T-helper 1 cell treated with Interleukin-12 subunit alpha and Interleukin-12 subunit beta and Interleukin-4 antibody, amounts not matched to agents 30 ng/mL and 1 ng/mL, for 36 hours (primary cell): ENCODE measurements around the gene GRHPR. TPM values are rescaled to one million over a fixed set of nuclear protein-coding genes. Genes with fewer than 3 reads are reported as not detected.
"Not testable (repeated sequence)": the region's sequence is repeated elsewhere in the genome, so short reads cannot be mapped to it uniquely, and the experiment has no call there.

Experiments used
- intact Hi-C: fragments of 100-400 bp; cut with micrococcal nuclease; formaldehyde crosslinking; loops from one replicate; pipeline ENCODE4 v1.15.1; 2024
- total RNA-seq: library from RNA; stranded (reverse); gene quantifications from 2 replicates; pipeline ENCODE4 v1.2.3, GENCODE V29; 2022

The GRHPR gene
- total RNA-seq, 1 donor from 2014 or later: 53.9 TPM

DNA sequence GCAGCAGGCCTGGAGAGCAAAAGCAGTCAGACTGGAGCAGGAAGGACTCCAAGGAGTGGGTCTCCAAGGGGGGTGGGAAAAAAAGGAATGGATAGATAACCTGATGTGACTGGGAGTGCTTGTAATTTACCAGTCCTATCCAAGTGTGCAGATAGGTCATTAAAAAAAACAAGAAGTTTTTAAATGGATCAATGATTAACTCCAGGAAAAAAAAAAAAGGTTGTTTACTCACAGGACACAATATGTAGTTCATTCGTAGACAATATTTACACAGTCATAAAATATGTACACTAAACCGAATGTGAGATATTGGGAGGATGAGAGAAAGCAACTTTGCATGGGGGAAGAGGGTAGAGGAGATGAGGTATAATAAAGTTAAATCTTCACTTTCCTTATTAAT lies 22.4 kb downstream of the GRHPR start:
- intact Hi-C loops: no loop called here

DNA sequence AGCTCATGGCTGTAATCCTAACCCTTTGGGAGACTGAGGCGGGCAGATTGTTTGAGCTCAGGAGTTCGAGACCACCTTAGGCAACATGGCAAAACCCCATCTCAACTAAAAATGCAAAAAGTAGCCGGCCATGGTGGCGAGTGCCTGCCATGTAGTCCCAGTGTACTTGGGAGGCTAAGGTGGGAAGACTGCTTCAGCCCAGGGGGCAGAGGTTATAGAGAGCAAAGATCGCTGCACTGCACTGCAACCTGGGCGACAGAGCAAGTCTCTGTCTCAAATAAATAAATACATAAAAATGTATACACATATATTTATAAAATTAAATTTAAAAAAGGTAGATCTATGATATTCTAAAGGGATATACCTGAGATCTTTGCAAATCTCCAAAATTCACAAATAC lies 23.3 kb downstream of the GRHPR start:
- intact Hi-C loops: no loop called here

DNA sequence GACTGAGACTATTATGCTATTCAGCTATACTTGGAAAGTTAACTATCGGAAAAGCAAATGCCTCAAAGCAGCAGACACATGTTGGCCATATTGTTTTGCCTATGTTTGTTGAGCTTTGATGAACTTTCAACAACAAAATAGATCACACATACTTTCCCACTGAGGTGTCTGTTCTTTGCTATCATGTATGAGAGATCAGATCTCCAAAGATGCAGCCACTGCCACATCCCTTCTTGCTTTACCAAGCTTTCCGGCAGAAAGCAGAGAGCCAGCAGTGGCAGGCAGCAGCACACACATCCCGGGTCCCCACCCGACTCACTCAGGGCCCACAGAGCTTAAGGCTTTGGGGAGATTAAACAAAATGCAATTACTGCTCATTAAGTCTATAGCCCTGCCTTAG lies 23.9 kb downstream of the GRHPR start:
- intact Hi-C loops: no loop called here

DNA sequence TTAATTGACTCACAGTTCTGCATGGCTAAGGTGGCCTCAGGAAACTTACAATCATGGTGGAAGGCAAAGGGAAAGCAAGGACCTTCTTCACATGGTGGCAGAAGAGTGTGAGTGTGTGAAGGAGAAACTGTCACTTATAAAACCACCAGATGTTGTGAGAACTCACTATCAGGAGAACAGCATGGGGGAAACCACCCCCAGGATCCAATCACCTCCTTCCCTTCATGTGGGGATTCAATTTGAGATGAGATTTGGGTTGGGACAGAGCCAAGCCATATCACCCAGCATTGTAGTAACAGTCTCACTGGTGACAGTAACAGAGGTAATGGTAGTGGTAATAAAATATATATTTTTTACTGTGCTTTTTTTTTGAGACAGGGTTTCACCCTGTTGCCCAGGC lies 24.6 kb downstream of the GRHPR start:
- intact Hi-C loops: no loop called here

GRCh38 chr9:37449862-37450632 lies 27.6 kb downstream of the GRHPR start:
- intact Hi-C loops: no loop called here

DNA sequence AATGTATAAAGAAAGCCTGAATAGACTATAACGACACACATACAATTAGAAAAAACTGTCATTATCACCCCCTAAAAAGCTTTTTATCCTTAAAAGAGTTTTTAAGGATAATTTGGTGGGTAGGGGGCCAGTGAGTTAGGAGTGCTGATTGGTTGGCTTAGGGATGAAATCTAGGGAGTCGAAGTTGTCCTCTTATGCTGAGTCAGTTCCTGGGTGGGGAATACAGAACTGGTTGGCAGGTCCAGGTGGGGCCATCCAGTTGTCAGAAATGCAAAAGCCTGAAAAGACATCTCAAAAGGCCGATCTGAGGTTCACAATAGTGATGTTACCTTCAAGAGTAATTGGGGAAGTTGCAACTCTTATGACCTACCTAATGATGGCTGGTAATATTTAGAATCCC lies 29.1 kb downstream of the GRHPR start:
- intact Hi-C loops: no loop called here

- intact Hi-C loops: no loop called here
Observed at GRCh38 chr9:37452611-37453010, 30.1 kb downstream of the GRHPR start.

GRCh38 chr9:37453827-37454226 lies 31.3 kb downstream of the GRHPR start:
- intact Hi-C loops: no loop called here

GRCh38 chr9:37454238-37454637 lies 31.7 kb downstream of the GRHPR start:
- intact Hi-C loops: no loop called here

GRCh38 chr9:37455884-37456647 lies 33.6 kb downstream of the GRHPR start:
- intact Hi-C loops: no loop called here

GRCh38 chr9:37456817-37457216 lies 34.3 kb downstream of the GRHPR start:
- intact Hi-C loops: no loop called here

- intact Hi-C loops: loop anchor here (2.0 to 10.0 kb wide), 2 partner anchors 891 to 989 kb away; partner anchors contain the start of gene MELK
Observed at GRCh38 chr9:37464006-37464405, 41.5 kb downstream of the GRHPR start.

- intact Hi-C loops: loop anchor here (1.0 to 10.0 kb wide), 15 partner anchors 21 to 1063 kb away; partner anchors contain the start of genes DCAF10, EXOSC3, FBXO10 and GRHPR
Observed at GRCh38 chr9:37464426-37465248, 42.1 kb downstream of the GRHPR start.

GRCh38 chr9:37465249-37466036 lies 42.9 kb downstream of the GRHPR start, which contains the start of gene ZBTB5:
TSS of gene ZBTB5 (minus strand) at chr9:37465450. CDS start at chr9:37442551, 22,899 bp downstream.
- intact Hi-C loops: loop anchor here (1.0 to 10.0 kb wide), 15 partner anchors 20 to 1064 kb away; partner anchors contain the start of genes DCAF10, EXOSC3, FBXO10 and GRHPR

GRCh38 chr9:37466037-37466709 lies 43.7 kb downstream of the GRHPR start:
- intact Hi-C loops: loop anchor here (5.0 to 10.0 kb wide), 4 partner anchors 111 to 991 kb away; partner anchors contain the start of gene FBXO10

DNA sequence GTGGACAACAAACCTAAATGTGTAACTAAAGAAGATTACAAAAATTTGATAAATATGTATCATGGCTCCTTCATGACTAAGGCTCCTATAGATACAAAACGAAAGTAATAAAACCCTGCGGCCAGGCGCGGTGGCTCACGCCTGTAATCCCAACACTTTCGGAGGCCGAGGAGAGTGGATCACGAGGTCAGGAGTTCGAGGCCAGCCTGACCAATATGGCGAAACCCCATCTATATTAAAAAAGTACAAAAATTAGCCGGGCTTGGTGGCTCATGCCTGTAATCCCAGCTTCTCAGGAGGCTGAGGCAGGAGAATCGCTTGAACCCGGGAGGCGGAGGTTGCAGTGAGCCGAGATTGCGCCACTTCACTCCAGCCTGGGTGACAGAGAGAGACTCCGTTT lies 45.0 kb downstream of the GRHPR start:
- intact Hi-C loops: loop anchor here (5.0 to 10.0 kb wide), 4 partner anchors 110 to 993 kb away; partner anchors contain the start of gene FBXO10

DNA sequence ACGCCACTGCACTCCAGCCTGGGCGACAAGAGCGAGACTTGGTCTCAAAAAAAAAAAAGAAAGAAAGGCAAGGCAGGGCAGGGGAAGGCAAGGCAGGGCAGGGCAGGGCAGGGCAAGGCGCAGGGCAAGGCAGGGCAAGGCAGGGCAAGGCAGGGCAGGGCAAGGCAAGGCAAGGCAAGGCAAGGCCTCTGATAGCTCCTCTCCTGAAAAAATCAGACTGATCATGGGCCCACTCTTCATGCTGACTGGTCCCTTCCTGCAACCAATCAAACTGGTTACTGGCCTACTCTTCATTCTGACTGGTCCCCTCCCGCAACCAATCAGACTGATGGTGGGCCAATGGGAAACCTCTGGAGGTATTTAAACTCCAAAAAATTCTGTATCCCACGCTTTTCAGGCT lies 46.1 kb downstream of the GRHPR start:
- intact Hi-C loops: loop anchor here (5.0 to 10.0 kb wide), 4 partner anchors 109 to 994 kb away; partner anchors contain the start of gene FBXO10

DNA sequence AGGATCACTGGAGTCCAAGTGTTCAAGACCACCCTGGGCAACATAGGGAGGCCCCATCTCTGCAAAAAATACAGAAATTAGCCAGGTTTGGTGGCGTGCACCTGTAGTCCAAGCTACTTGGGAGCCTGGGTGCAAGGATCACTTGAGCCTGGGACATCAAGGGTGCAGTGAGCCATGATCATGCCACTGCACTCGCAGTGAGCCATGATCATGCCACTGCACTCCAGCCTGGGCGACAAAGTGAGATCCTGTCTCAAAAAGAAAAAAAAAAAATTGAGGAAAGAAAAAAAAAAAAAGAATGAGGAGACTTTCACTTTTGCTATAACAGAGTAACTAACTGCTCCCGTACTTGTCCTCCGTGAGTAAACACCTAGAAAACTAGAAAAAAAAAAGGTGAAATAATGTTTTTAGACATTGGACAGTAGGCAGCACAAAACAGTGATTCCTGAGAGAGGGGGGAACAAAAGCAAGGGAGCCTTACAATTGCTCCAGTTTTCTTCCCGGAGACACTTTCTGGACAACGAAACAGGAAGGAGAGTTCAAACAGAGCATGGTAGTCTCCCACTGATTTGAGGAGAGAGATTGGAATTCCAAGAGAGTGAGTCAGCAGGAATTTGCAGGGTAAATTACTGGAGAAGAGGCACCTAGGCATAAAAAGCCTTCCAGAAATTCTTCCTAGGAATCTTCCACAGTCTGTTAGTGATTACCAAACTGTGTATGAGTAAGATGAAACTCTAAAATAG lies 49.6 kb downstream of the GRHPR start:
- intact Hi-C loops: no loop called here

DNA sequence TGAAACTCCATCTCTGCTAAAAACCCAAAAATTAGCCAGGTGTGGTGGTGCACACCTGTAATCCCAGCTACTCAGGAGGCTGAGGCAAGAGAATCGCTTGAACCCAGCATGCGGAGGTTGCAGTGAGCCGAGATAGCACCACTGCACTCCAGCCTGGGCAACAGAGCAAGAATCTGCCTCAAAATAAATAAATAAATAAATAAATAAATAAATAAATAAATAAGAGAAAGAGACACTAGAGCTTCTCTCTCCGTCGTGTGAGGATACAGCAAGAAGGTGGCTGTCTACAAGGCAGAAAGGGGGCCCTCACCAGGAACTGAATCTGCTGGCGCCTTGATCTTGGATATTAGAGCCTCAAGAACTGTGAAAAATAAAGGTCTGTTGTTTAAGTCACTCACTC lies 51.5 kb downstream of the GRHPR start:
- intact Hi-C loops: not testable (repeated sequence)
